ENCODE results near the gene RASA2. TPM values are rescaled to one million over a fixed set of nuclear protein-coding genes. Genes with fewer than 3 reads are reported as not detected.

Gene RASA2
- 15.2 and 16.3 TPM in 2 replicates for total RNA-seq

GRCh38 chr3:141486746-141487520 is at the start of gene RASA2:
RASA2 (plus strand) TSS chr3:141487027; CDS start chr3:141487084, 57 bp downstream.

Other genes starting within 250 kb of the RASA2 start
- 45.8 and 54.1 TPM in 2 replicates for gene ZBTB38, start 118.5 kb upstream of the RASA2 start, total RNA-seq

Data from hair follicular keratinocyte (primary cell).